Dermis microvascular lymphatic vessel endothelial cell (primary cell): ENCODE measurements around the gene OR51B5. TPM values are rescaled to one million over a fixed set of nuclear protein-coding genes. Genes with fewer than 3 reads are reported as not detected.
"Not testable (repeated sequence)": the region's sequence is repeated elsewhere in the genome, so short reads cannot be mapped to it uniquely, and the experiment has no call there.

Experiments
- DNase-seq, 2 donors: peaks; one replicate each; pipeline versions ENCODE4 v3.0.0 to v3.0.0-alpha.2; 2010; ENCODE audit warnings: low read depth in 2 of 2
- total RNA-seq: library from RNA; depleted of rRNA; stranded (reverse); fragments of >200 nt; gene quantifications from 2 replicates; pipeline ENCODE4 v1.2.1, GENCODE V29; 2014

OR51B5 gene, protein sequence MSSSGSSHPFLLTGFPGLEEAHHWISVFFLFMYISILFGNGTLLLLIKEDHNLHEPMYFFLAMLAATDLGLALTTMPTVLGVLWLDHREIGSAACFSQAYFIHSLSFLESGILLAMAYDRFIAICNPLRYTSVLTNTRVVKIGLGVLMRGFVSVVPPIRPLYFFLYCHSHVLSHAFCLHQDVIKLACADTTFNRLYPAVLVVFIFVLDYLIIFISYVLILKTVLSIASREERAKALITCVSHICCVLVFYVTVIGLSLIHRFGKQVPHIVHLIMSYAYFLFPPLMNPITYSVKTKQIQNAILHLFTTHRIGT
- total RNA-seq, result not detected in 2 replicates

DNA sequence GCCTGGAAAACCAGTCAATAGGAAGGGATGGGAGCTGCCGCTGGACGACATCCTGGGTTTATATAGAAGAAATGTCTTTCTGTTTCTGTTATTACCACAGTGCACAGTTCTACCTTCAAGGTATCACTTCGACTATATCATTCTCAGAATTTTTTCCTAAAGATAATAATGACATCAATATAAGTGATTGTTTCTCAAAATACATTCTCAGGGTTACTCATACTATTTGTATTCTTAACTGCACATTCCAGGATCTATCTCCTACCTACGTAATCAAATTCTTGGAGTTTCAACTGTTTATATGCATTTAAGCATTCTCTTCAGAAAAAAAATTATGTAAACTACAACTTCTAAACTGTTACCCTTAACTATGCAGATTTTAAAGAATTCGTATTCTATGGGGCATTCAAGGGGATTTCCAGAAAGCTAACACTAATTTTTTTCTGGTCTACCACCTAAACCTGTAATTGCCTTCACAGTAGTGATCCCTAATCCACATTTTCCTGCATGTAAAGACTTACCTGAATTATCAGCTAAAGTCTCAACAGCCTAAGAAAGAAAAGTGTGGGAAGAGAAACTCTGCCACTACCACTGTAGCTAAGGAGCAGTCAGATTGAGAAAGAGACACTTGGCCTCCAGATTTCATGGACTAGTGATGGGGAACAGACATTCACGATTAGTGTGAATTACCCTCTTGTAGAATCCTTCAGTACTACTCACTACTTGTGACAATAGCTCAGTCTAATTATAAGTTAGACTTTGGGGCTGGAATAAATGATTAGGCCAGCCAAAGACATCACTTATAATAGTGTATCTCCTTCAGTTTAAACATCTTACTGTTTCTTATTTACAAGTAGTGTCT is at the start of gene OR51B5:
TSS of gene OR51B5 (minus strand) at position 51 of the 862 bp plus-strand sequence. CDS start at position 51, 0 bp downstream.
- no peak for DNase-seq

- DNase-seq, result no peak
These were observed 46.9 kb upstream of the OR51B5 start for GRCh38 chr11:5390210-5390609.

DNA sequence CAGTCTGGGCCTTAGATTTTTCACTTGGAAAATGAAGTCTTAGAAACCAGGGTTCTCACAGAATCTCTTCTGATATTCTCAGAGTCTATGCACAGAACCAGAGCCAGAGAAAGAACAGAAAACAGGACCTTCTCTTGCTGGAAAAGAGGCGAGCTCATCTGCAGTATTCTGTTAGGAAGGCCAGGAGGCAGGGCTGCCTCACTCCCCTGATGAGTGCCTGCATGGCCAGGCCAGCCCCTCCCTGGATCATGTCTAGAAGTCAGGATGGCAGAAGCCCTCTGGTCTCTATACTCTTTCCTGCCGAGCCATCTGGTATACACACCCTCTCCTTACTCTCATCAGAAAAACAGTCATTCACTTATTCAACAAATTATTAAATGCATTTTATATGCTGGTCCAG is 41.0 kb upstream of the OR51B5 start:
- no peak for DNase-seq

GRCh38 chr11:5383576-5383975 is 40.3 kb upstream of the OR51B5 start, which contains the start of gene OR51M1:
Gene OR51M1 (plus strand): TSS chr11:5383812. CDS start chr11:5389399, 5,587 bp downstream.
- DNase-seq, result no peak

DNA sequence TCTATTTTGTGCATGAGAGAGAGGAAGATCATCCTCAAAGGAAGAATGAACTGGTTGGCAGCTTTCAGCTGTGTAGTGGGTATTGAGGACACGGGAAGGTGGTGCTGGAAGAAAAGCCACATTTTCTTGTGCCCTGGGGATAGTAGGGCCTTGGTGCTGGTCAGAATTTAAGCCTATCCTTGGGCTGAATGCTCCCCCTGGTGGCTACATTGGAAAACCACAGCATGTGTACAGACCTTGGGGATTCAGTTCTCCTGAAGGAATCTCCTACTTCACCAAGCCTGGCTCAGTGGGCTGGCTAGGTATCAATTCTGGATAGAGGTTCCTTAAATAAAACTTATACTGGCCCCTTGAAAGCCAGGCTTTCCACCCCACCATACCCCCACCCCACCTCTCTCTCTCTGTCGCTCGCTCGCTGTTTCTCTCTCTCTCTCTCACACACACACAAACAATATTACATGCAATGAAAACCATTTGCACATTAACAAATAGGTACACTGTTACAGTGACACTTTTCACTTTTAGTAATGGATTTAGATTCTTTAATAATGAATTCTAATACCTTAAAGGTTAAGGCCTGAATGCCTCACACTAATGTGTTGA is 37.5 kb upstream of the OR51B5 start:
- peak; percentile 33 to 75 for DNase-seq

DNA sequence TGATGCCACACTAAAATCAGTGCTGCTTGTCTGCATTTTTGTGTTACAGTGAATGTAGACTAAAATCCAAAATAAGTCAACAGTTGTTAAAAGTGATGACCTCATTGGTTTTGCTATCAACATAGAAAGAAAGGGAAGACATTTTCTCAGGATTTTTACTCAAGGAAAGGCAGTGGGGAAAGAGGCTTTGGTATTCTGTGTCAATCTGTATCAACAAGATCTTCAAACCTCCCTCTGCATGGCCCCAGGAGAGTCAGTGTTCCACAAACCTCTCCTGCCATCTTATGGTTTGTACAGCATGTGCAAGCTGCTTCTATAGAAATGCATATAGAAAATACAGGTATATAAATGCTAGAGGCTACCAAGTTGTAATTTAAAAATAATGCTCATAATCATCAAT is 26.5 kb upstream of the OR51B5 start:
- DNase-seq, result peak; percentile 7 to 58

- no peak for DNase-seq
These were observed 25.2 kb upstream of the OR51B5 start for GRCh38 chr11:5368502-5369043.

GRCh38 chr11:5367448-5368074 is 24.2 kb upstream of the OR51B5 start:
- DNase-seq, result peak; percentile 56 to 94

- peak in 1 of 2 donors; percentile 3 for DNase-seq
These were observed 23.5 kb upstream of the OR51B5 start for GRCh38 chr11:5366856-5367255.

DNA sequence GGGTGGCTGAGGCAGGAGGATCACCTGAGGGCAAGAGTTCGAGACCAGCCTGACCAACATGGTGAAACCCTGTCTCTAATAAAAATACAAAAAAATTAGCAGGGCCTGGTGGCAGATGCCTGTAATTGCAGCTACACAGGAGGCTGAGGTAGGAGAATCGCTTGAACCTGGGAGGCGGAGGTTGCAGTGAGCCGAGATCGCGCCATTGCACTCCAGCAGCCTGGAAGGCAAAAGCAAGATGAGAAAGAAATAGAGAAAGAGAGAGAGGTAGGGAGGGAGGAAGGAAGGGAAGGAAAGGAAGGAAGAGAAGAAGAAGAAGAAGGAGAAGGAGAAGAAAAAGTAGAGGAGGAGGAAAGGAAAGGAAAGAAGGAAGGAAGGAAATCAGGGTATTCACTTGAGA is 23.0 kb upstream of the OR51B5 start:
- DNase-seq, result not testable (repeated sequence)

DNA sequence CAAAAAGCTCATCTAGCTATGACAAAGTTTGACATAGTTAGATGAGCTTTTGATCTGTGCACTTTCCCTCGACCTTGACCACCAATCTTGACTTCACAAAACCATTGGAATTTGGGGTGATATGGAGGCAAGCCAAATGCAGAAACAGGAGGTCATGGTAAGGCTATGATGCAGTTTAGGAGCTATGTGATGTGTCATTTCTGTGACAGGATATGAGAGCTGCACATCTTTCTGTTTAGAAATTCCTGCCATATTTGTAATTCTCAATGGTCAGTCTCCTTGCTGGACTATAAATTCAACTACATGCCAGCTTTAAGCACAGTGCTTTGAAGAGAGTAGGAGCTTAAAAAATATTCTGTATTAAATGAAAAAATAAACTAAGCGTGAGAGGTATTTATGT is 20.9 kb upstream of the OR51B5 start:
- DNase-seq, result peak; percentile 18 to 49

GRCh38 chr11:5363679-5364078 is 20.4 kb upstream of the OR51B5 start:
- no peak for DNase-seq

DNA sequence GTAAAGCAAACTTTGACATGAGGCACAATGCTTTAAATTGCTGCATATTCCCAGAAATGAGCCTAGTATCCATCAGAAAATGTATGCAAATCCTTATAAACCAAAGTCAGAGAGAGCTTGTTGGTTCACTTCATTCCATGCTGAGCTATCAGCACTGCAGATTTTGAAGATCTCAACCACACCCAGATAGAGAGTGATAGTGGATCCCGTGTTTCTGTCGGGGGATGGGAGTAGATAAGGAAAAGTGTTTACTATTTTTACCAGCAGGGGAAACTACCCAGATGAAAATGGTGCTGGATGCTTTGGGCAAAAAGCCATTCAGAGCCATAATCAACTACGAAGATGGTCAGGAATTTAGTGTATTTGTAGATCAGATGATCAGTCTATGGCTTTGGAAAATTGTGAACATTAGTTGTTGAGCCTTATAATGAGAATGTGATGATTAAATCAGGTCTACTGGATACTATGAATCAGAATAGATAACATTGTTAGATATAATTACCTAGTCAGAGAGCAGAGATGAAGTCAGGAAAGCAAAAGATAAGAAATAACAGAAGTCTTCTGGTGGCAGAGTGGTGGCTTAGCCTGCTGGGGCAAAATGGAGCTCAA is 18.8 kb upstream of the OR51B5 start:
- no peak for DNase-seq

DNA sequence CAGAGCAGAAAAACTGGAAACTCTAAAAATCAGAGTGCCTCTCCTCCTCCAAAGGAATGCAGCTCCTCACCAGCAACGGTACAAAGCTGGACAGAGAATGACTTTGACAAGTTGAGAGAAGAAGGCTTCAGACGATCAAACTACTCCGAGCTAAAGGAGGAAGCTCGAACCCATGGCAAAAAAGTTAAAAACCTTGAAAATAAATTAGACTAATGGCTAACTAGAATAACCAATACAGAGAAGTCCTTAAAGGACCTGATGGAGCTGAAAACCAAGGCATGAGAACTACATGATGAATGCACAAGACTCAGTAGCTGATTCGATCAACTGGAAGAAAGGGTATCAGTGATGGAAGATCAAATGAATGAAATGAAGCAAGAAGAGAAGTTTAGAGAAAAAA is 12.7 kb upstream of the OR51B5 start:
- DNase-seq, result not testable (repeated sequence)

DNA sequence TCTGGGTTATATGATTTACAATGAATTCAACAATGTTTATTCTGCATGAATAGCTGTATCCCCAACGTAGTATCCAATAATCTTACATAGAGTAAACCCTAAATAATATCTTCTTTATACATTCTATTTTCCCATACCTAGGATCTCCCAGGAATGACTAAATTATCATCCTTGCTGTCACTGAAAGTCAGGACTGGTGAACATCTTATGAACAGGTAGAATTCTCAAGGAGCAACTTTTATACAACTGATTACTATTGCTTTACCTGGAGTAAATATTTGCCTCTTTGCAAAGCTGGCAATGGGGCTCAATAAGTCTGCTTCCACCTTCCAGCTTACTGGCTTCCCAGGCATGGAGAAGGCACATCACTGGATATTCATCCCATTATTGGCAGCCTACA is 7.9 kb upstream of the OR51B5 start, which contains the start of gene OR51B6:
TSS of gene OR51B6 (plus strand) at position 301 of the 400 bp plus-strand sequence. CDS start at position 301, 0 bp downstream.
- no peak for DNase-seq

DNA sequence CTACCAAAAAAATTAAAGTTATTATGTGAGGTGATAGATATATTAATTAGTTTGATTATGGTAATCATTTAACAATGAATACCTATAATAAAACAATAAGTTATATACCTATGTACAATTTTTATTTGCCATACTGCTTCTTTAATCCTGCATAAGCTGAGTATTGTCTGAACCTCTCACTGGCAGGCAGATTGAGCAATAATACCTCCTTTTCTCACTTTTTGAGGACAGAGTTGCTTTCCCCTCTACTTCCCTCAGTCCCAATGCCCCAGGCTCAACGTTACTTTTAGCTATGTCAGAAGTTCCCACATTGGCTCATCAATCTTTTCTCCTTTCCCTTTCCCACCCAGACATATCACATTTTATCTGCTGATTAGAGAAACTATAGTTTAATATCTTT is 6.2 kb upstream of the OR51B5 start:
- DNase-seq, result no peak

DNA sequence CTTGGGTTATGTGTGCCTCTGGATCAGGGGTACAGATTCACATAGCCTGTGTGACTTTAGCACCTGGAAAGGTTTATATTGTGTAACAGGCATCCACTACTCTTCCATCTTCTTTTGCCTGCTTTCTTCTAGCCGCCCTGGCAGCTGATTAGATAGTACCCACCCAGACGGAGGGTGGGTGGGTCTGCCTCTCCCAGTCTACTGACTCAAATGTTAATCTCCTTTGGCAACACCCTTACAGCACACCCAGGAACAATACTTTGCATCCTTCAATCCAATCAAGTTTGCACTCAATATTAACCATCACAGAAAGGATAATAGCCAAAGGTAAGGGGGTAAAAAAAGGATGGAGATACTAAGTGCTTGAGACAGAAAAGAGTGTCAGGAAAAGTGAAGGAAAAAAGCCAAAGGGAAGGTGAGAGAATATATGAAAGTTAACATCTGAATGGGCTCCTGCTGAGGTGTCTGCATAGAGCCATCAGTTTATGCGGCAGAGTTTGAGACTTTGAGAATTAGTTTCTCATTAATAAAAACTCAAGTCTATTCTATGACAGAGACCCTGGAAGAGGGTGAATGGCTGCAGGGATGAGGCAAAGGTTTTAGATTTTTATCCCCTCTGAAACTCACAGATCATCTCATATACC is 5.3 kb upstream of the OR51B5 start:
- DNase-seq, result no peak

GRCh38 chr11:5345831-5346230 is 2.5 kb upstream of the OR51B5 start:
- no peak for DNase-seq

DNA sequence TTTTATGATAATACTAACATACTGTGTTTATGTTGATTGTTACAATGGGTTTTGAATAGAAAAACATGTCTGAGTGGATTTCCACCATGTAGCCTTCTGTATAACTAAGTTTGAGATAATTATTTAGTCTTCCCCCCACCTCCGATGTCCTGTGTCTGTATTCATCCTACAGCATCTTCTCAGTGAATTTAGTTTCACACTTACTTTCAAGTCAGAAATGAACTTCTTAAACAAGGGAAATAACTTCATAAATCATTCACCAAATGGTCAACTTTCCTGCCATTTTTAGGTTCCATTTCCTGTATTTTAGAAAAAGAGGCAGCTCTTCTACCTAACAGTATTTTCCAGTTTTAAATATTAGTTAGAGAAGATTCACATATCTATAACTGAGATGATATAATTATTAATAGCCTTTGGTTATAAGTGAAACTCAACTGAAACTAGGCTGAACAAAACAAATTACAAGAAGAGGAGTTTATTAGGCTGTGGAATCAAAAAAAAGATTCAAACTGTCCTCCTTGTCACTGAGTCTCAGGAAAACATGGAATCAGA is 3.5 kb downstream of the OR51B5 start:
- no peak for DNase-seq

DNA sequence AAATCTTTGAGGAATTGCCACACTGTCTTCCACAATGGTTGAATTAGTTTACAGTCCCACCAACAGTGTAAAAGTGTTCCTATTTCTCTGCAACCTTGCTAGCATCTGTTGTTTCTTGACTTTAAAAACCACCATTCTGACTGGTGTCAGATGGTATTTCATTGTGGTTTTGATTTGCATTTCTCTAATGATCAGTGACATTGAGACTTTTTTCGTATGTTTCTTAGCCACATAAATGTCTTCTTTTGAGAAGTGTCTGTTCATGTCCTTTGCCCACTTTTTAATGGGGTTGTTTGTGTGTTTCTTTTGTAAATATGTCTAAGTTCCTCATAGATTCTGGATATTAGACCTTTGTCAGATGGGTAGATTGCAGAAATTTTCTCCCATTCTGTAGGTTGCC is 6.1 kb downstream of the OR51B5 start:
- DNase-seq, result not testable (repeated sequence)
